ENCODE measurements around the gene COL6A3. TPM values are rescaled to one million over a fixed set of nuclear protein-coding genes. Genes with fewer than 3 reads are reported as not detected.

The COL6A3 gene
- polyA plus RNA-seq, 2 of the 4 experiments (the other 2 are of a cell fraction), result 0.10 to 0.28 TPM

DNA sequence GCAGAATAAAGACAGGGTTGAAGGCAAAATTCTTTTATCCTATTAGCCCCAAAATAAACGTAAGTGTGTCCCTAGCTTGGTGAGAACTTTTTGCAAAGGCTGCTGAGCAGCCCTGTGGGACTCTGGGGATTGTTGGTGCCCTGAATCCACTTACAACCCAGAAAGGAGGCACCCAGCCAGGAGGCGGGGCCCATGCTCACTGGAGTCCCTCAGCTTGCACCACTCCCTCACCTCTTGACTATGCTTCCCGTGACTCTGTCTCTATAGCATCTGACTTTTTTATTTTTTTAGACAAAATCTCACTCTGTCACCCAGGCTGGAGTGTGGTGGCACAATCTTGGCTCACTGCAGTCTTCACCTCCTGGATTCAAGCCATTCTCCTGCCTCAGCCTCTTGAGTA, 15.8 kb upstream of the COL6A3 start:
- Histone ChIP-seq H3K4me1 (peaks cover 30% of the 10 kb centered on the region), H3K4me2 (no peak overlapping the region), H3K27ac (no peak overlapping the region), H3K9me3 (no peaks in the 10 kb centered on the region; the same call in 2 of the 3 replicates), H3K4me3 (no peak overlapping the region)
- CTCF ChIA-PET, result interaction anchor here (1.2 to 7.4 kb wide), 4 partner anchors 9 to 142 kb away, joined by 3 to 47 read pairs (median 4); no protein-coding TSS in a partner anchor
- POLR2A ChIA-PET, result no interaction called here
- FAIRE-seq, result no peak
- 81% methylated on average over 3 of the region's 3 CpGs for WGBS (ENCODE audit: missing lambda C conversion rate)
- TF ChIP-seq NR3C1 (IDR thresholded peaks at IDR 0.05) (no peak), HOXB13 (CRISPR knock-in tag; IDR thresholded peaks at IDR 0.05; ENCODE audit: low read depth) (no peak), FOSB (CRISPR knock-in tag; IDR thresholded peaks at IDR 0.05) (no peak), HOXB5 (CRISPR knock-in tag; IDR thresholded peaks at IDR 0.05) (no peak), CHD4 (IDR thresholded peaks at IDR 0.05; ENCODE audit: borderline replicate concordance) (no peak), MAFK (IDR thresholded peaks at IDR 0.05; ENCODE audit: partially characterized antibody) (no peak), CEBPB (IDR thresholded peaks at IDR 0.05) (no peak), HDAC2 (IDR thresholded peaks at IDR 0.05) (no peak), RFX5 (IDR thresholded peaks at IDR 0.05) (no peak), CBX8 (IDR thresholded peaks at IDR 0.05) (no peak), EP300 (IDR thresholded peaks at IDR 0.05) (no peak), KDM1A (IDR thresholded peaks at IDR 0.05; ENCODE audit: low read depth) (no peak), EHF (CRISPR knock-in tag; IDR thresholded peaks at IDR 0.05) (no peak)
- TF ChIP-seq, protein P1, sequence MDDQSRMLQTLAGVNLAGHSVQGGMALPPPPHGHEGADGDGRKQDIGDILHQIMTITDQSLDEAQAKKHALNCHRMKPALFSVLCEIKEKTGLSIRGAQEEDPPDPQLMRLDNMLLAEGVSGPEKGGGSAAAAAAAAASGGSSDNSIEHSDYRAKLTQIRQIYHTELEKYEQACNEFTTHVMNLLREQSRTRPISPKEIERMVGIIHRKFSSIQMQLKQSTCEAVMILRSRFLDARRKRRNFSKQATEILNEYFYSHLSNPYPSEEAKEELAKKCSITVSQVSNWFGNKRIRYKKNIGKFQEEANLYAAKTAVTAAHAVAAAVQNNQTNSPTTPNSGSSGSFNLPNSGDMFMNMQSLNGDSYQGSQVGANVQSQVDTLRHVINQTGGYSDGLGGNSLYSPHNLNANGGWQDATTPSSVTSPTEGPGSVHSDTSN (IDR thresholded peaks at IDR 0.05), result no peak
- TF ChIP-seq, protein P2, sequence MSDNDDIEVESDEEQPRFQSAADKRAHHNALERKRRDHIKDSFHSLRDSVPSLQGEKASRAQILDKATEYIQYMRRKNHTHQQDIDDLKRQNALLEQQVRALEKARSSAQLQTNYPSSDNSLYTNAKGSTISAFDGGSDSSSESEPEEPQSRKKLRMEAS (IDR thresholded peaks at IDR 0.05), result no peak
- TF ChIP-seq, protein P3, sequence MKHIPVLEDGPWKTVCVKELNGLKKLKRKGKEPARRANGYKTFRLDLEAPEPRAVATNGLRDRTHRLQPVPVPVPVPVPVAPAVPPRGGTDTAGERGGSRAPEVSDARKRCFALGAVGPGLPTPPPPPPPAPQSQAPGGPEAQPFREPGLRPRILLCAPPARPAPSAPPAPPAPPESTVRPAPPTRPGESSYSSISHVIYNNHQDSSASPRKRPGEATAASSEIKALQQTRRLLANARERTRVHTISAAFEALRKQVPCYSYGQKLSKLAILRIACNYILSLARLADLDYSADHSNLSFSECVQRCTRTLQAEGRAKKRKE (CRISPR knock-in tag; IDR thresholded peaks at IDR 0.05; ENCODE audit: low read depth), result no peak
- TF ChIP-seq, protein P4, sequence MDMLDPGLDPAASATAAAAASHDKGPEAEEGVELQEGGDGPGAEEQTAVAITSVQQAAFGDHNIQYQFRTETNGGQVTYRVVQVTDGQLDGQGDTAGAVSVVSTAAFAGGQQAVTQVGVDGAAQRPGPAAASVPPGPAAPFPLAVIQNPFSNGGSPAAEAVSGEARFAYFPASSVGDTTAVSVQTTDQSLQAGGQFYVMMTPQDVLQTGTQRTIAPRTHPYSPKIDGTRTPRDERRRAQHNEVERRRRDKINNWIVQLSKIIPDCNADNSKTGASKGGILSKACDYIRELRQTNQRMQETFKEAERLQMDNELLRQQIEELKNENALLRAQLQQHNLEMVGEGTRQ (IDR thresholded peaks at IDR 0.05), result no peak
- ATAC-seq, result no peak
- no peak for DNase-seq (ENCODE audit: low read depth in 1 of 2, low spot score in 1 of 2)

DNA sequence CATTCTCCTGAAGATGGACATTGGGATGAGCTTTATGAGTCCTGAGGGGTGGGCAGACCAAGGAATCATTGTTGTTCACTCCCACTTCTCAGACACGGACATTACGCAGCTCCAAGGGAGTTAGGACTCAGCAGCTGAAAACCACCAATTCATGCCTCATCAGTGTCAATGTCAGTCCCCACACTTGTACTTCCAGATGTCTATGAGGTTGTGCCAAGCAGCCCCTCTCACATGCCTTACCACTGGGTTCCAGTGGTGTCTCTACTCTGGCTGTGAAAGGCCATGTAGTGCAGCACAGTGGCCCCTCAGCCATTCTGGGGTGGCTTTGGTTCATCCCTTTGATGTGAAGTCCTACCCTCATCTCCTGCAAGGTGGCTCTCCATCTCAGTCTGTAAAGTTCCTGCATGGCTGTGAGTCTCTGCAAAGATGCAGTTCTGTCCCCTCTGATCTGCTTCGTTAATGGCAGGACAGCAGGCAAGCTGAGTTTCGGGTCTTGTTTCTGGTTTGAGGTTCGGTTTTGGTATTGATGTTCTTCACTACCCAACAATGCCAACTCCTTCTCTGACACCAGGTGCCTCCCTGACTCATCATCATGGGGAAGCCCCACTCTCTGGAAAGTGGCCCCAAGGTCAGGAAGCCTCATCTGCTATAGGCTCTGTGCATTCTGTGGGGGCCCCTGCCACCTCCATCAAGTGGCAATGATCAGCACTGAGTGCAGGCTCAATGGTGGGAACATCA, 14.0 kb upstream of the COL6A3 start:
- H3K9me3 ChIP-seq, result no peaks in the 10 kb centered on the region; the same call in 2 of the 3 replicates
- no peak overlapping the region for H3K4me2 ChIP-seq
- no peak for DNase-seq (ENCODE audit: low read depth in 1 of 2, low spot score in 1 of 2)
- no peak for ATAC-seq
- H3K4me1 ChIP-seq, result peaks cover 16% of the 10 kb centered on the region
- FAIRE-seq, result no peak
- WGBS (ENCODE audit: missing lambda C conversion rate), result 81% methylated on average over 5 of the region's 5 CpGs
- H3K4me3 ChIP-seq, result no peak overlapping the region
- ChIA-PET CTCF (interaction anchor here (0.5 to 1.8 kb wide), 4 partner anchors 13 to 295 kb away, joined by 3 to 12 read pairs (median 6); no protein-coding TSS in a partner anchor), POLR2A (no interaction called here)
- H3K27ac ChIP-seq, result no peak overlapping the region
- TF ChIP-seq, protein P1 (IDR thresholded peaks at IDR 0.05), result no peak
- TF ChIP-seq HOXA7 (CRISPR knock-in tag; IDR thresholded peaks at IDR 0.05) (no peak), HOXB13 (CRISPR knock-in tag; IDR thresholded peaks at IDR 0.05; ENCODE audit: low read depth) (no peak)

DNA sequence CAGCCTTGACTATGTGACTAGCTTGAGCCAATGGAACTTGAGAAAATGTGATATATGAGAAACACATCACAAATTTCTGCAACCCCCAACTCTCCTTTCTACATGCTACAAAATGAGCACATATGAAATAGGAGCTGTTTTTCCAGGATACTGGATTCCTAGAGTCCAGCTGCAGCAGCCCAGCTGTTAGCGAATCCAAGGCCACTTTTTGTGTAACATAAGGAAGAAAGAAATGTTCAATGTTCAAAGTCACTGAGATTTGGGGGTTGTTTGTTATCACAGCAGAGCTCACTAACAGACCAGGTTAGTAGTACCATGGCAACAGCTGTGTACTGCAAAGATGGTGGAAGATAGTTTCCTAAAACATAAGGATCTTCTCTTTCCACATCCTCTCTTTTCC, 12.6 kb upstream of the COL6A3 start:
- ATAC-seq, result no peak
- DNase-seq (ENCODE audit: low read depth in 1 of 2, low spot score in 1 of 2), result no peak
- Histone ChIP-seq H3K4me1 (peaks cover 7% of the 10 kb centered on the region), H3K9me3 (no peaks in the 10 kb centered on the region; the same call in 2 of the 3 replicates), H3K4me2 (no peak overlapping the region), H3K27ac (no peak overlapping the region), H3K4me3 (no peak overlapping the region)
- 100% methylated on average over 1 of the region's 1 CpG for WGBS (ENCODE audit: missing lambda C conversion rate)
- CTCF ChIA-PET, result interaction anchor here (0.6 to 1.8 kb wide), 7 partner anchors 8 to 293 kb away, joined by 3 to 12 read pairs (median 4); no protein-coding TSS in a partner anchor
- POLR2A ChIA-PET, result no interaction called here
- no peak for FAIRE-seq
- TF ChIP-seq, protein P5, sequence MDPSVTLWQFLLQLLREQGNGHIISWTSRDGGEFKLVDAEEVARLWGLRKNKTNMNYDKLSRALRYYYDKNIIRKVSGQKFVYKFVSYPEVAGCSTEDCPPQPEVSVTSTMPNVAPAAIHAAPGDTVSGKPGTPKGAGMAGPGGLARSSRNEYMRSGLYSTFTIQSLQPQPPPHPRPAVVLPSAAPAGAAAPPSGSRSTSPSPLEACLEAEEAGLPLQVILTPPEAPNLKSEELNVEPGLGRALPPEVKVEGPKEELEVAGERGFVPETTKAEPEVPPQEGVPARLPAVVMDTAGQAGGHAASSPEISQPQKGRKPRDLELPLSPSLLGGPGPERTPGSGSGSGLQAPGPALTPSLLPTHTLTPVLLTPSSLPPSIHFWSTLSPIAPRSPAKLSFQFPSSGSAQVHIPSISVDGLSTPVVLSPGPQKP (IDR thresholded peaks at IDR 0.05; ENCODE audit: low read depth, low read length), result no peak
- TF ChIP-seq POLR2AphosphoS2 (conservative IDR thresholded peaks at IDR 0.05; ENCODE audit: low read length) (no peak), RARB (CRISPR knock-in tag; IDR thresholded peaks at IDR 0.05) (no peak), NFE2L2 (conservative IDR thresholded peaks at IDR 0.05; ENCODE audit: low read length) (no peak), NR3C1 (IDR thresholded peaks at IDR 0.05) (no peak)
- TF ChIP-seq, protein P6, sequence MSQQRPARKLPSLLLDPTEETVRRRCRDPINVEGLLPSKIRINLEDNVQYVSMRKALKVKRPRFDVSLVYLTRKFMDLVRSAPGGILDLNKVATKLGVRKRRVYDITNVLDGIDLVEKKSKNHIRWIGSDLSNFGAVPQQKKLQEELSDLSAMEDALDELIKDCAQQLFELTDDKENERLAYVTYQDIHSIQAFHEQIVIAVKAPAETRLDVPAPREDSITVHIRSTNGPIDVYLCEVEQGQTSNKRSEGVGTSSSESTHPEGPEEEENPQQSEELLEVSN (IDR thresholded peaks at IDR 0.05; ENCODE audit: borderline replicate concordance, low read depth), result no peak
